OCI-LY3 (cell line): ENCODE results near the gene ZNF83.

Experiments
- CTCF ChIP-seq: fragments of 200-600, 300-600 bp; sonication (generic); IDR thresholded peaks from 2 replicates; pipeline ENCODE4 v1.5.1; 2014; ENCODE audit warnings: antibody characterized with exemption, low read length, low read depth
- EZH2phosphoT487 ChIP-seq: fragments of 200-600 bp; shearing (Covaris generic); IDR thresholded peaks from 2 replicates; pipeline ENCODE4 v1.6.1; 2018; ENCODE audit warnings: antibody characterized with exemption, mixed run types, low read depth

- no peak for TF ChIP-seq CTCF
- TF ChIP-seq EZH2phosphoT487, result no peak
These were observed 15.0 kb upstream of the ZNF83 start for GRCh38 chr19:52653161-52653560.
